NCI-H2196 treated with DMSO at 0.1 percent for 48 hours (cell line): Measurements from ENCODE around the gene TOMM22.

ENCODE experiments used
- DNase-seq: peaks from one replicate; lab custom pipeline; 2025; ENCODE audit not compliant: unreplicated experiment; lab: John Stamatoyannopoulos, UW

The TOMM22 gene

GRCh38 chr22:38694940-38695339 lies 13.2 kb downstream of the TOMM22 start:
- DNase-seq = no peak

GRCh38 chr22:38696606-38697424 lies 15.1 kb downstream of the TOMM22 start:
- DNase-seq = no peak

GRCh38 chr22:38697425-38698089 lies 15.8 kb downstream of the TOMM22 start:
- DNase-seq = no peak

GRCh38 chr22:38698407-38699094 lies 16.8 kb downstream of the TOMM22 start:
- DNase-seq = no peak

GRCh38 chr22:38699143-38699542 lies 17.4 kb downstream of the TOMM22 start:
- DNase-seq = no peak

GRCh38 chr22:38699784-38700183 lies 18.0 kb downstream of the TOMM22 start:
- DNase-seq = no peak

GRCh38 chr22:38700270-38700788 lies 18.6 kb downstream of the TOMM22 start:
- no peak for DNase-seq

- DNase-seq = peak; percentile 60
Observed at GRCh38 chr22:38700789-38701628, 19.3 kb downstream of the TOMM22 start, which contains the start of gene JOSD1. Gene JOSD1, minus strand, starts transcription at chr22:38700943. Its CDS starts 956 bp downstream, at chr22:38699987.

- no peak for DNase-seq
Observed at GRCh38 chr22:38704654-38705234, 23.0 kb downstream of the TOMM22 start.

GRCh38 chr22:38705235-38706100 lies 23.7 kb downstream of the TOMM22 start, which contains the start of gene GTPBP1:
Gene GTPBP1, plus strand, starts transcription at chr22:38705944. Its CDS starts 12 bp downstream, at chr22:38705956.
- DNase-seq = peak; percentile 95

- DNase-seq = no peak
Observed at GRCh38 chr22:38706101-38706900, 24.5 kb downstream of the TOMM22 start.

- no peak for DNase-seq
Observed at GRCh38 chr22:38706901-38707195, 25.1 kb downstream of the TOMM22 start.

GRCh38 chr22:38707346-38707745 lies 25.6 kb downstream of the TOMM22 start:
- no peak for DNase-seq

- no peak for DNase-seq
Observed at GRCh38 chr22:38707984-38708383, 26.2 kb downstream of the TOMM22 start.

- DNase-seq = no peak
Observed at GRCh38 chr22:38709306-38709705, 27.5 kb downstream of the TOMM22 start.

GRCh38 chr22:38710351-38710750 lies 28.6 kb downstream of the TOMM22 start:
- no peak for DNase-seq

- no peak for DNase-seq
Observed at GRCh38 chr22:38710866-38711265, 29.1 kb downstream of the TOMM22 start.

GRCh38 chr22:38712486-38713207 lies 30.9 kb downstream of the TOMM22 start:
- no peak for DNase-seq
